Fibroblast of mammary gland (primary cell): ENCODE results near the gene PTPRD.
"Not testable (repeated sequence)": the region's sequence is repeated elsewhere in the genome, so short reads cannot be mapped to it uniquely, and the experiment has no call there.

Experiments
- DNase-seq: peaks from one replicate; pipeline ENCODE4 v3.0.0-alpha.2; 2010; ENCODE audit warnings: low read depth
- H3K4me3 ChIP-seq: 2 replicates; pipeline ENCODE4 v1.5.1; 2011; ENCODE audit warnings: low read depth, mild to moderate bottlenecking, low read length, moderate library complexity; ENCODE audit not compliant: control insufficient read depth
- TF ChIP-seq, protein P1 (sequence below): conservative IDR thresholded peaks from 2 replicates; pipeline ENCODE4 v1.5.1; 2011; ENCODE audit warnings: low read depth, low read length, inconsistent platforms; ENCODE audit not compliant: control insufficient read depth, insufficient read depth

Gene PTPRD

DNA sequence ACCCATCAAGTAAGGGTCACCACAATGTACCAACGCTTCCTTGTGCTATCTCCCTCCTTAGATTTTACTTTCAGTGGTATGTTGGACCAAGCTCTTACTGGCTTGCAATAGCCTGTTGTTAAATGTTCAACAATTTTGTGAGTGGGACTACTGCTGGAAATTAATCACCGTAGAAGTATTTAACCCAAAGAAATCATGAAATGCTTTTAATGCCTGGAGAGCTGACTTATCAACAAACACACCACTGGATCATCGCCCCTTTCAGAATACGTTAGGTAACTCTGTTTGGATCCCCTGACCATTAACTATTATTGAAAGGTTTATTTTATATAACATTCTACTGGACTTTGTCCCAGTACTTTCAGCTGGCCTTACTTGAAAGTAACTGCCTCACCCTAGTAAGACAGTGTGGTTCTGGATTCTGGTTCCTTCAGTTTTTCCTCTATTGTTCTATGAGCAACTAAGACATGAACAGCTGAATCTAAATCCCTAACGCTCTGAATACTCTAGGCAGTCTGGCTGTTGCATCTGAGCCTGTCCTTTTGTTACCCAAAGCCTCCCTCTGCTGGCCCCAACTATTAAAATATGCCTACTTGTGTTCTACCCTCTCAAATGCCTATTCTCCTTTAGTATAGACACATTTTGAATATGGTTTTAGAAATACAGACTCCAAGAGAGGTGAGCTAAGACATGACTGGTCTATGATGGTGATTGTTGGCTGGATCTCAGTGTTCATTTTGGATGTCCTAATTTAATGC, 1609.8 kb downstream of the PTPRD start:
- TF ChIP-seq, protein P1, sequence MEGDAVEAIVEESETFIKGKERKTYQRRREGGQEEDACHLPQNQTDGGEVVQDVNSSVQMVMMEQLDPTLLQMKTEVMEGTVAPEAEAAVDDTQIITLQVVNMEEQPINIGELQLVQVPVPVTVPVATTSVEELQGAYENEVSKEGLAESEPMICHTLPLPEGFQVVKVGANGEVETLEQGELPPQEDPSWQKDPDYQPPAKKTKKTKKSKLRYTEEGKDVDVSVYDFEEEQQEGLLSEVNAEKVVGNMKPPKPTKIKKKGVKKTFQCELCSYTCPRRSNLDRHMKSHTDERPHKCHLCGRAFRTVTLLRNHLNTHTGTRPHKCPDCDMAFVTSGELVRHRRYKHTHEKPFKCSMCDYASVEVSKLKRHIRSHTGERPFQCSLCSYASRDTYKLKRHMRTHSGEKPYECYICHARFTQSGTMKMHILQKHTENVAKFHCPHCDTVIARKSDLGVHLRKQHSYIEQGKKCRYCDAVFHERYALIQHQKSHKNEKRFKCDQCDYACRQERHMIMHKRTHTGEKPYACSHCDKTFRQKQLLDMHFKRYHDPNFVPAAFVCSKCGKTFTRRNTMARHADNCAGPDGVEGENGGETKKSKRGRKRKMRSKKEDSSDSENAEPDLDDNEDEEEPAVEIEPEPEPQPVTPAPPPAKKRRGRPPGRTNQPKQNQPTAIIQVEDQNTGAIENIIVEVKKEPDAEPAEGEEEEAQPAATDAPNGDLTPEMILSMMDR, result peak; percentile 37
- peak; percentile 64 for DNase-seq
- no peak overlapping the region for H3K4me3 ChIP-seq

DNA sequence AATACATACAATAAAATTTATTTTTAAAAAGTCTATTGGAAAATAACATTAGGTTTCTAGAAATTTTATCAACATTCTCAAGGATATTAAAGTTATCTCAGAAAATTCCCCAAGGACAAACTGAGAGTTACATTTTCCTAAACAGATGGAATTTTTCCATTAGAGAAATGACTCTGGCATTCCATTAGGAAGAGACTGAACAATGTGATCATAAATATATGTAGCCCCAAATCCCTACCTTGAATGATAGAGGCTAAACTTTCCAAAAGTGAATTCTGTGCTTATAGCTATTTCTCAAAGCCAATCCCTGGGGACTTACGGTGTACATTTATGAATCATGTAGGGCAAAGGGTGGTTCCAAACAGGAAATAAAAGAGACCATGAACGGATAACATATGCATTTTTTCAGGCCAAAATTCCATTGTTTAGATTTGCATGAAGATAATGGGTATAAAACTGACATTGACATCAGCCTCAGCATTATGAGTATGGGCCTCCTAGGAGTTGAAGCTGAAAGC, 1632.2 kb downstream of the PTPRD start:
- DNase-seq, result peak; percentile 30
- H3K4me3 ChIP-seq, result no peak overlapping the region
- TF ChIP-seq, protein P1, result no peak

DNA sequence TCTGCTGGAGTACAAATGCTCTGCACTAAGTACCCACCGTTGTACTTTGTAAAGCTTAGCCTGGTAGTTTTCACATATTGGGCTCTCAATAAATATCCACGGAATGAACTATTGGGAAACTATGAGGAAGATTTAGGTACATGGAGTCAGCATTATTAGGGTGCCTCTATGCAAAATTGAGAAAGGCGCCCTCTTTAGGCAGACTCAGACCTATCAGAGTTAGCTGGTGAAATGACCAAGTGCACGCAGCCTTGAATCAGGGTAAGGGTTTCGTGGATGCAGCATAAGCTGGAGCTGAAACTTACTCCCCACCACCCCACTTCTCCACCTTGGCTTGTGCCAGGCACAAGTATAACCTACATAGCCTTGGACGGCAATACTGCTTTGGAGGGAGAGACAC, 1634.5 kb downstream of the PTPRD start:
- no peak overlapping the region for H3K4me3 ChIP-seq
- DNase-seq, result no peak
- TF ChIP-seq, protein P1, result no peak

DNA sequence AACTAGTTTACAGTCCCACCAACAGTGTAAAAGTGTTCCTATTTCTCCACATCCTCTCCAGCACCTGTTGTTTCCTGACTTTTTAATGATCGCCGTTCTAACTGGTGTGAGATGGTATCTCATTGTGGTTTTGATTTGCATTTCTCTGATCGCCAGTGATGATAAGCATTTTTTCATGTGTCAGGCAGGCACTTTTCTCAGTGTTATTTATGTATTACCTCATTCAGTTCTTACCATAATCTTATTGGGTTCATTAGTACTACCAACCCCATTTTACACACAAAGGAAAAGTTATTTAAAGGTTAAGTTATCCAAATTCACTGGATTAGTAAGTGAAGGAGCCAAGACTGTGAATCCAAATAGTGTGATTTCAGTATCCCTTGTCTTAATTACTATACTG, 1644.5 kb downstream of the PTPRD start:
- H3K4me3 ChIP-seq, DNase-seq: not testable (repeated sequence)

DNA sequence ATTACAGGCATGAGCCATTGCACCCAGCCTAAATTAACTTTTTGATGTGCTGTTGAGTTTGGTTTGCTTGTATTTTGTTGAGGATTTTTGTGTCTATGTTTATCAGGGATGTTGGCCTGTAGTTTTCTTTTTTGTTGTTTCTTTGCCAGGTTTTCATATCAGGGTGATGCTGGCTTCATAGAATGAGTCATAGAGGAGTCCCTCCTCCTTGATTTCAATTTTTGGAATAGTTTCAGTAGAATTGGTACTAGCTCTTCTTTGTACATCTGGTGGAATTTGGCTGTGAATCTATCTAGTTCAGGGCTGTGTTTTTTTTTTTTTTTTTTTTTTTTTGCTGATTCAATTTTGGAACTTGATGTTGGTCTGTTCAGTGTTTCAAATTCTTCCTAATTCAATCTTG, 1648.9 kb downstream of the PTPRD start:
- TF ChIP-seq, protein P1, result no peak
- DNase-seq, result peak; percentile 71
- H3K4me3 ChIP-seq, result no peak overlapping the region

DNA sequence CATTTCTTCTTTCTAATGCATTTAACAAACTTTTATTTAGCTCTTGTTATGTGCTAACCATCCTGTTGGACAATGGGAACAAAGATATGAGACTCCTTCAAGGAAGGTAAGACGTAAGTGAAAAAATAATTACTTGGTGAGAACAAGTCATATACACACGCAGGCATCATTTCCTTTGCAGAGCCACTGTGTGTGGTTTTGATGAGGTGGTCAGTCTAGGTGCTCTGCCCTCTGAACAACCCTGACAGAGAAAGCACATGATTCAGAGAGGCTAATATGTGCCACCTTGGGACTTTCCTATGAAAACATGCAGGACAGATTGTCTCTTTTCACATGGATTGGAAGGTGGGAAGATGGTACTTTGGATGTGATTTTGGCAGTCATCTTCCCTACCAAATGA, 1650.7 kb downstream of the PTPRD start:
- DNase-seq, result peak; percentile 29
- H3K4me3 ChIP-seq, result no peak overlapping the region

DNA sequence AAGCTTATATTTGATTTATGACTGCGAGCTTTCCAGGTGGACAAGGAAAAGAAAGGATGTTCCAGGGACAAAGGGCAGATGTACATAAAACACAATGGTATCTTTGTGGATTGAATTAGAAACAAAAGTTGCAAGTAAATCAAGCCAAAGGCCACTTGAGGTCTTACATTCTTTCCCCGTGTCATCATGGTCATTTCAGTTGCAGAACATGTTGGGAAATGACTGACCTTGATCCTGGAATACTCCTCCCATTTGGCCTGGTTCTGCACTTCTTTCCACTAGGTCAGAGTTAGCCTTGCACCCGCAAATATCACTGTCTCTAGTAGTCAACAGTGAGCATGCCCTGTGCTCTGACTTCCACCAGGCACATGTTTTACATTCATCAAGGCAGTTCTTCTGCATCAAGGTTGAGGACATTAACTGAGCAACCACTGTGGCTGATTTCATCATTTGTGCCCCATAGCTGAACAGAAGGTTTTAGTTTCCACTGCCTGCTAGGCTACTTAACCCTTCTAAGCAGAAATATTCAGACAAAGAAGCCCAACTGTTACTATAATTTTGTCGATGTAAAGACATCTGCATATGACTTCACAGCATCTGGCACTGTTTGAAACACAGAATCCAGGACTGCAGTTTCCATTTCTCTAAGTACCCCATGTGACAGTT, 1651.5 kb downstream of the PTPRD start:
- peak; percentile 92 for DNase-seq
- TF ChIP-seq, protein P1, result no peak
- no peak overlapping the region for H3K4me3 ChIP-seq

More for the DNA sequence above, 1650.7 kb downstream of the PTPRD start:
- TF ChIP-seq, protein P1, result no peak
